Glomerular visceral epithelial cell (primary cell): Measurements from ENCODE around the gene GOLGA1.
A peak's percentile ranks its signal among the peaks of the same experiment; 100 is the strongest.
"Not testable (repeated sequence)": the region's sequence is repeated elsewhere in the genome, so short reads cannot be mapped to it uniquely, and the experiment has no call there.

Experiments
- DNase-seq: peaks from one replicate; pipeline ENCODE4 v3.0.0-alpha.2; 2016; ENCODE audit errors: extremely low spot score

GOLGA1 gene

GRCh38 chr9:124838132-124838531, 102.8 kb downstream of the GOLGA1 start:
- not testable (repeated sequence) for DNase-seq

- DNase-seq = peak; percentile 93
These were observed 105.8 kb downstream of the GOLGA1 start for GRCh38 chr9:124835026-124835557.

- DNase-seq = peak; percentile 87
These were observed 106.3 kb downstream of the GOLGA1 start for GRCh38 chr9:124834591-124834990.

- DNase-seq = no peak
These were observed 109.1 kb downstream of the GOLGA1 start for GRCh38 chr9:124831642-124832364.

GRCh38 chr9:124830593-124830992, 110.3 kb downstream of the GOLGA1 start:
- DNase-seq = no peak

GRCh38 chr9:124829334-124829669, 111.6 kb downstream of the GOLGA1 start:
- DNase-seq = no peak

GRCh38 chr9:124828489-124829333, 112.2 kb downstream of the GOLGA1 start:
- DNase-seq = no peak
